ENCODE measurements around the gene ENO2.

Gene ENO2

DNA sequence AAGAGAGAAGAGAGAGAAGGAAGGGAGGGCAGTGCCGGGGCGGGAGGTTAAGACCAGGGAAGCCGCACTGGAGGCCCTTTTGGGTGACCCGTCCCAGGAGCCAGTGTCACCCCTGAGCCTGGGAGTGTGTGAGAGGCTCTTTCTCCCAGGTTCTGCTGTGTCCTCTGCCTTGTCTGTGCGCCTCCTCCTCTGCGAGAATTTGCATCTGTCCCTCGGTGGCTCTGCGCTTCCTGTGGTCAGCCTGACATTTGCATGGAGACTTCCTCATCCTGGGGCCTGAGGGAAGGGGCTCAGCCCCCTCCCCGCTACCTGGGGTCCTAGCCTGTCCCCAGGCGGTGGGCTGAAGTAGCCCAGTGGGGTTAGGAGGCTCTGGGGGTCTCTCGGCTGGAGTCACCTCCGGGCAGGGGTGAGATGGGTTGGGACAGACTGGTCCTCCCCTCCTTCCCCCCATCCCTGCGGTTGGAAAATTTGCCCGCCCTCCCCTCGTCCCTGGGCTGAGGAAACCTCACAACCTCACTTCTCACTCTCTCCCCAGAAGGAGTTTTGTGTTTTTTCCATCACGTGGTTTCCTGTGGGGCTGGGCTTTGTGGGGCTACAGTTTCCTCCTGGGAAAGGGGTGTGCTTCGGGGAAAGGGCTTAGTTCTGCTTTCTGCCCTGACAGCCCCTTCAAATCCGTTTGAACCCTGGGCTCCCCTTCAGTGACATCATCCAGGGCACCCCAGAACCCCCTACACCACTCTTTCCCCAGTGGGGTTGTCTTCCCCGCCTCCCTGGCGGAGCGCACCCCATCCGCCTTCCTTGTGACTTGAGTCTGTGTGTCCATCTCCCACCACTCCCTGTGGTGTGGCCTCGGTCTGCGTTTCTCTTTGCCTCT lies 39.3 kb downstream of the ENO2 start:
- TF ChIP-seq EGR1 (IDR thresholded peaks at IDR 0.05) (no peak), MAX (IDR thresholded peaks at IDR 0.05) (no peak), YY1 (IDR thresholded peaks at IDR 0.05; ENCODE audit: low read depth) (no peak), USF1 (IDR thresholded peaks at IDR 0.05) (no peak), TAF1 (IDR thresholded peaks at IDR 0.05; ENCODE audit: low read depth) (no peak), REST (IDR thresholded peaks at IDR 0.05; ENCODE audit: low read depth) (no peak), EP300 (IDR thresholded peaks at IDR 0.05; ENCODE audit: borderline replicate concordance) (no peak), TEAD4 (IDR thresholded peaks at IDR 0.05) (no peak), RAD21 (IDR thresholded peaks at IDR 0.05; ENCODE audit: low read depth) (no peak), TCF12 (IDR thresholded peaks at IDR 0.05; ENCODE audit: low read depth) (no peak), CREB1 (IDR thresholded peaks at IDR 0.05; ENCODE audit: low read depth) (no peak), ZBTB7A (IDR thresholded peaks at IDR 0.05; ENCODE audit: low read depth) (no peak), CEBPB (IDR thresholded peaks at IDR 0.05) (no peak), NFIC (IDR thresholded peaks at IDR 0.05) (no peak), FOXM1 (IDR thresholded peaks at IDR 0.05; ENCODE audit: borderline replicate concordance, low read depth) (no peak)

- TF ChIP-seq TEAD4 (IDR thresholded peaks at IDR 0.05) (no peak), NFIC (IDR thresholded peaks at IDR 0.05) (no peak), TCF12 (IDR thresholded peaks at IDR 0.05; ENCODE audit: low read depth) (no peak), FOXM1 (IDR thresholded peaks at IDR 0.05; ENCODE audit: borderline replicate concordance, low read depth) (no peak), EP300 (IDR thresholded peaks at IDR 0.05; ENCODE audit: borderline replicate concordance) (no peak), TAF1 (IDR thresholded peaks at IDR 0.05; ENCODE audit: low read depth) (no peak), REST (IDR thresholded peaks at IDR 0.05; ENCODE audit: low read depth) (no peak), USF1 (IDR thresholded peaks at IDR 0.05) (no peak), CEBPB (IDR thresholded peaks at IDR 0.05) (no peak), YY1 (IDR thresholded peaks at IDR 0.05; ENCODE audit: low read depth) (no peak), ZBTB7A (IDR thresholded peaks at IDR 0.05; ENCODE audit: low read depth) (no peak), RAD21 (IDR thresholded peaks at IDR 0.05; ENCODE audit: low read depth) (no peak), EGR1 (IDR thresholded peaks at IDR 0.05) (no peak), MAX (IDR thresholded peaks at IDR 0.05) (no peak), CREB1 (IDR thresholded peaks at IDR 0.05; ENCODE audit: low read depth) (no peak)
Measured at GRCh38 chr12:6954316-6955107, 40.1 kb downstream of the ENO2 start.

DNA sequence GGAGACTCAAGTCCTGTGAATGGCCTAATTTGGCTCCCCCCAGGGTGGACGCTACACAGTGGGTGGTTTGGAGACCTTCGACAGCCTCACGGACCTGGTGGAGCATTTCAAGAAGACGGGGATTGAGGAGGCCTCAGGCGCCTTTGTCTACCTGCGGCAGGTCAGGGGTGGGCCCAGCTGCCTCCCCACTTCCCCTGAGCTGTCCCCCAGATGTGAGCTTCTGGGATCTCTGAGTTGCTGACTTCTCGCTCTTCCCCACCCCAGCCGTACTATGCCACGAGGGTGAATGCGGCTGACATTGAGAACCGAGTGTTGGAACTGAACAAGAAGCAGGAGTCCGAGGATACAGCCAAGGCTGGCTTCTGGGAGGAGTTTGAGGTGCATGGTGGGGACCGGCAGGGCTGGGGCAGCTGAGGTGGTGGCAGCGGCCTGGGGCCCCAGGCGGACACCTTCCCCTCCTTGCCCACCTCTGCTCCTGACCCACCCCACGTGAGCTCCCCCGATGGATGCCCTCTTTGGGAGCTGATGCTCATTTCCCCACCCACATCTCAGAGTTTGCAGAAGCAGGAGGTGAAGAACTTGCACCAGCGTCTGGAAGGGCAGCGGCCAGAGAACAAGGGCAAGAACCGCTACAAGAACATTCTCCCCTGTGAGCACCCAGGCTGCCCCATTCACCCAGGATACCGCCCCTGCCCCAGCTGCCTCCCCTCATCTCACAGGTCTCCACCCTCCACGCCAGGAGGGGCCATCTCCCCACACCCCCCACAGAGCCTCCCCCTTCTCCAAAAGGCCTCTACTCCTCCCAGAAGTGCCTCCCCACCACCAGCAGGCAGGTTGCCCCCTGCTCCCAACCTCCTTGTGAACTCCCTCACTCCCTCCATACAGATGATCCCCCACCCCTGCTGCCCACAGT lies 41.0 kb downstream of the ENO2 start:
- no peak for TF ChIP-seq NFIC (IDR thresholded peaks at IDR 0.05)
- no peak for TF ChIP-seq RAD21 (IDR thresholded peaks at IDR 0.05; ENCODE audit: low read depth)
- TF ChIP-seq FOXM1 (IDR thresholded peaks at IDR 0.05; ENCODE audit: borderline replicate concordance, low read depth): no peak

DNA sequence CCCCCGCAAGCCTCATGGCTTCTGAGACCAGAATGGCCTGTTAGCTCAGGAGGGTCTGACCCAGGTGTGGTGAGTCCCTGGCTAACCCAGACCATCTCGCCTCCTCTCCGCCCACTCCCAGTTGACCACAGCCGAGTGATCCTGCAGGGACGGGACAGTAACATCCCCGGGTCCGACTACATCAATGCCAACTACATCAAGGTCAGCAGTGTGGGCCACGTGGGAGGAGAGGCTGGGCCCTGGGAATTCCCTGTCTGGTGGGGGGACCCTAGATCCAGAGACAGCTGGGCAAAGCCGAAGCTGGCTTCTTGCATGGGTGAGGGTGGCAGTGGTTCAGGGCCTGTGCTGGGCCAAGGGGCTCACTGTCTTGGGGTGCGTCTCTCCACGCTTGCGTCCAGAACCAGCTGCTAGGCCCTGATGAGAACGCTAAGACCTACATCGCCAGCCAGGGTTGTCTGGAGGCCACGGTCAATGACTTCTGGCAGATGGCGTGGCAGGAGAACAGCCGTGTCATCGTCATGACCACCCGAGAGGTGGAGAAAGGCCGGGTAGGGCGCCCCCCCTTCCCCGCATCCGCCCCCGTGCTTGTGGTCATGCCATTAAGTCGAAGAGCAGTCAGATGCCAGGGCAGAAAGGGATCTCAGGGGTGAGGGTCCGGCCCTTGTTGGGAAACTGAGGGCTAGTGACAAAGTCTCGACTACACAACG lies 41.8 kb downstream of the ENO2 start:
- no peak for TF ChIP-seq CREB1 (IDR thresholded peaks at IDR 0.05; ENCODE audit: low read depth)
- no peak for TF ChIP-seq EGR1 (IDR thresholded peaks at IDR 0.05)
- TF ChIP-seq TCF12 (IDR thresholded peaks at IDR 0.05; ENCODE audit: low read depth): no peak
- TF ChIP-seq EP300 (IDR thresholded peaks at IDR 0.05; ENCODE audit: borderline replicate concordance): no peak
- TF ChIP-seq CEBPB (IDR thresholded peaks at IDR 0.05): no peak
- no peak for TF ChIP-seq FOXM1 (IDR thresholded peaks at IDR 0.05; ENCODE audit: borderline replicate concordance, low read depth)
- no peak for TF ChIP-seq TAF1 (IDR thresholded peaks at IDR 0.05; ENCODE audit: low read depth)
- TF ChIP-seq NFIC (IDR thresholded peaks at IDR 0.05): no peak
